Fibroblast of skin of right quadriceps (primary cell): ENCODE measurements around the gene PRODH.
"Not testable (repeated sequence)": the region's sequence is repeated elsewhere in the genome, so short reads cannot be mapped to it uniquely, and the experiment has no call there.

ENCODE experiments used
- DNase-seq: peaks from one replicate; pipeline ENCODE4 v3.0.0-alpha.2; 2013

PRODH gene

GRCh38 chr22:18896037-18896657, 39.9 kb downstream of the PRODH start:
- not testable (repeated sequence) for DNase-seq

- not testable (repeated sequence) for DNase-seq
Measured at GRCh38 chr22:18893775-18894174, 42.3 kb downstream of the PRODH start.

- DNase-seq: not testable (repeated sequence)
Measured at GRCh38 chr22:18890510-18891192, 45.4 kb downstream of the PRODH start.

- no peak for DNase-seq
Measured at GRCh38 chr22:18888115-18888514, 48.0 kb downstream of the PRODH start.

GRCh38 chr22:18884465-18884864, 51.6 kb downstream of the PRODH start:
- not testable (repeated sequence) for DNase-seq

GRCh38 chr22:18881260-18881659, 54.8 kb downstream of the PRODH start:
- not testable (repeated sequence) for DNase-seq
